ENCODE data around the gene SLC9A4.
"Not testable (repeated sequence)": the region's sequence is repeated elsewhere in the genome, so short reads cannot be mapped to it uniquely, and the experiment has no call there.

Gene SLC9A4

DNA sequence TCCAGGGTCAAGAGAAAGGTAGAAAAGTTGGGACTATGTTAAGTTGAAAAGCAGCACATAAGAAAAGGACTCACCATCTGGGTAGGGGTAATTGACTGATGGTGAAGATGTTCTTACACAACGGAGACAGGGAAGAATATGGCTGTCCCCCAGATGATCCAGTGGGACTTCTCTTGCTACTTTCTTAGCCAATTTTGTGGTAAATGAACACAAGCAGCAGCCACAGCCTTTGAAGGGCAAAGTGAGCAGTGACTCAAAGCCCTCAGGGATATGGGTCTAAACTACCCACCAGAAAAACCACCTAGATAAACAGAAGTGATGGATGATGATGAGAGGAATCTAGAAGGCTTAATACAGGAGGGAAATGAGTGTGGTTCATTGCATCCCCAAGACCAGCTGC is 80.6 kb downstream of the SLC9A4 start:
- no peak for DNase-seq

DNA sequence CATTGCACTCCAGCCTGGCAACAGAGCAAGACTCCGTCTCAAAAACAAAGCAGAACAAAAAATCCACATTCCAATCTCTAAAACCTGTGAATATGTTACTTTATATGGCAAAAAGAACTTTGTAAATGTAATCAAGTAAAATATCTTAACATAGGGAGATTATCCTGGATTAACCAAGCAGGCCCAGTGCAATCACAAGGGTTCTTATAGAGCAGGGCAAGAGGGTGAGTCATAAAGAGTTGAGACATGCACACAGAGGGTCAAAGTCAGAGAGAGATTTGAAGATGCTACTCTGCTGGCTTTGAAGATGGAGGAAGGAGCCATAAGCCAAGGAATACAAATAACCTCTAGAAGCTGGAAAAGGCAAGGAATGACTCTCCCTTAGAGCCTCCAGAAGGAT is 85.4 kb downstream of the SLC9A4 start:
- no peak for DNase-seq

DNA sequence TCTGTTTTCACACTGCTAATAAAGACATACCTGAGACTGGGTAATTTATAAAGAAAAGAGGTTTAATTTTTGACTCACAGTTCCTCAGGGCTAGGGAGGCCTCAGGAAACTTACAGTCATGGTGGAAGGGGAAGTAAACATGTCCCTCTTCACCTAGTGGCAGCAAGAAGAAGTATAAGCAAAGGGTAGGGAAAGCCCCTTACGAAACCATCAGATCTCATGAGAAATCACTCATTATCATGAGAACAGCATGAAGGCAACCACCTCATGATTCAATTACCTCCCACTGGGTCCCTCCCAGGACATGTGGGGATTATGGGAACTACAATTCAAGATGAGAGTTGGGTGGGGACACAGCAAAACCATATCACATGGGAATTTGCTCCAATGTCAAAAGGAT is 89.5 kb downstream of the SLC9A4 start:
- not testable (repeated sequence) for DNase-seq

DNA sequence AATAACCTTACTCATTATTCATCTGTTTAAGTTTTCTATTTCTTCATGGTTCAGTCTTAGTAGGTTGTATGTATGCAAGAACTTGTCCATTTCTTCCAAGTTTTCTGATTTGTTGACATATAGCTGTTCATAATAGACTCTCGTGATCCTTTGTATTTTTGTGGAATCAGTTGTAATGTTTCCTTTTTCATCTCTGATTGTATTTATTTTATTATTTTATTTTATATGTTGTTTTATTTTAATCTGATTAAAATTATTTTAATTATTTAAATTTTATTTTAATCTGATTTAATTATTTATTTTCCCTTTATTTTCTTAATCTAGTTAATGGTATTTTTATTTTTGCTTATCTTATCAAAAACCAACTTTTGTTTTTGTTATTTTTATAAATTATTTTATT is 102.9 kb downstream of the SLC9A4 start:
- DNase-seq, result no peak

DNA sequence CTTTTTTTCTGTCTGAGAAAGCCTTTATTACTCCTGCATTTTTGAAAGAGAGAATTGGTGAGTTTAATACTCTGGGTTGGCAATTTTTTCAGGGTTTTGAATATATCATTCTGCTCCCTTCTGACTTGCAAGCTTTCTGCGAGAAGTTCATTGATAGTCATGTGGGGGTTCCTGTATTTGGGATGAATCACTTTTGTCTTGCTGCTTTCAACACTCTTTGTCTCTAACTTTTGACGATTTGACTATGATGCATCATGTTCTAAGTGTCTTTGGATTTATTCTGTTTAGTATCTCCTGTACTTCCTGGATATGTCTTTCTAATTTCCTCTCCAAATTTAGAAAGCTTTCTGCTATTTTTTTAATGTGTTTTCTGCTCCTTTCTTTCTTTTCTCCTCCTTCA is 105.3 kb downstream of the SLC9A4 start:
- DNase-seq, result no peak

DNA sequence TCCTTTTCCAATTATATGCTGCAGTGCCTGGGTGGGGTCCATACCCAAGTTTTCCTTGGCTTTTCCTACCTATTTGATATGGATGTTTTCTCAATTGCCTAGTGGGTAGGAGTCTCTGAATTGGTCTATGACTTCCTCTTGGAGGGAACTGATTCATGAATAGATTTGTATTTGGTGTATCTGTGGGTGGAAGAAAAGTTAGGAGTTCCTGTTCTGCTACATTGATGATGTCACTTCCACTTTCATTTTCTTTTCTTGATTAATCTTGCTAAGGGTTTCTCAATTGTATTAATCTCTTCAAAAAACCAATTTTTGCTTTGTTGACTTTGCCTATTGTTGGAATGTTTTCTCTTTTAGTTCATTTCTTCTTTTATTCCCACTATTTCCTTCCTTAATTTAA is 108.9 kb downstream of the SLC9A4 start:
- no peak for DNase-seq

DNA sequence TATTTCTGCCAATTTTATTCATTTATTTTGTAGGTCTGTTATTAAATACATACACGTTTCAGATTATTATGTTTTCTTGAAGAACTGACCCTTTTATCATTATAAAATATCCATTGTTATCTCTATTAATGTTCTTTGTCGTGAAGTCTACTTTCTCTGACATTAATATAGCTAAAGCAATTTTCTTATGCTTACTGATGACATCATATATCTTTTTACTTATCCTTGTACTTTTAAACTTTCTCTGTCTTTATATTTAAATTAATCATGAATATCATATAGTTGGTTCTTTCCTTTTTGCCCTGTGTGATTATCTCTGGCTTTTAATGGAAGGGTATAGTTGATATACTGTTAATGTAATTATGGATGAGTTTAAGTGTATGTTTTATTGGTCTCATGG is 109.8 kb downstream of the SLC9A4 start:
- no peak for DNase-seq

All from activated naive CD4-positive, alpha-beta T cell treated with Interleukin-2 at 50 U/mL for 16 hours (primary cell).